ENCODE results near the gene TMEM259.

TMEM259 gene

DNA sequence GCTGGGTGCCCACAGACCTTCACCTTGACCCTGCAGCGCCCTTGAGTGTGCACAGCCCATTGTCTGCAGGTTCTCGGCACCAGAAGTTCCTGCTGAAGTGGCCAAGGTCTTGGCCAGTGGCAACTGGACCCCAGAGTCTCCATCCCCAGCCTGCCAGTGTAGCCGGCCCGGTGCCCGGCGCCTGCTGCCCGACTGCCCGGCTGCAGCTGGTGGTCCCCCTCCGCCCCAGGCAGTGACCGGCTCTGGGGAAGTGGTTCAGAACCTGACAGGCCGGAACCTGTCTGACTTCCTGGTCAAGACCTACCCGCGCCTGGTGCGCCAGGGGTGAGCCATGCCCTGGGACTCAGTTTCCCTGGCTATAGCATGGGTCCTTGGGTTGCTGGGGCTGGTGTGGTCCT is 34.1 kb upstream of the TMEM259 start:
- DNase-seq, result no peak

DNA sequence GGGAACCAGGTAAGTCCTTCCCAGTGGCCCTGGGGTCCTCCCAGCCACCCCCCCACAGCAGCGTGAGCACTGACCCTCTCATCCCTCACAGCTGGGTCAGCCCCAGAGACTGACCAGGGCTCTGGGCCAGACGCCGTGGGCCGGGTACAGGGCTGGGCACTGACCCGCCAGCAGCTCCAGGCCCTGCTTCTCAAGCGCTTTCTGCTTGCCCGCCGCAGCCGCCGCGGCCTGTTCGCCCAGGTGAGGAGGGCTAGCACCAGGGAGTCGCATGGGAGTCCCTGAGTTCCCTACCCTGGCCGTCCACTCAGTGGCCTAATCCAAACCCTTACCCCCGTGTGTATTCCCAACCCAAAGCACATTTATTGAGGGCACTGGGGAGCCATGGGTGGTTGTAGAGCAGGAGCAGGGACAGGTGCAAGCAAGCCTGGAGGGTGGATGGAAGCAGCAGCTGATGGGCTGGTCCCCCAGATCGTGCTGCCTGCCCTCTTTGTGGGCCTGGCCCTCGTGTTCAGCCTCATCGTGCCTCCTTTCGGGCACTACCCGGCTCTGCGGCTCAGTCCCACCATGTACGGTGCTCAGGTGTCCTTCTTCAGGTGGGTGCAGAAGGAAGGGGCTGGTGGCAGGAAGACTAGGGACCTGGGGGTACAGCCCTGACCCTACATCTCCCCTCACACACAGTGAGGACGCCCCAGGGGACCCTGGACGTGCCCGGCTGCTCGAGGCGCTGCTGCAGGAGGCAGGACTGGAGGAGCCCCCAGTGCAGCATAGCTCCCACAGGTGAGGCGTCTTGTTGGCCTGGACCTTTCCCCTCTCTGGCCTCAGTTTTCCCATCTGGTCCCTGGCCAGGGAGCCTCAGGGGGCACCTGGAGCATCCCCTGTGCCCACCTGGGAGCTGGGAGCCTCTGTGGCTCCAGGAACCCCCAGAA is 33.4 kb upstream of the TMEM259 start:
- DNase-seq, result no peak

DNA sequence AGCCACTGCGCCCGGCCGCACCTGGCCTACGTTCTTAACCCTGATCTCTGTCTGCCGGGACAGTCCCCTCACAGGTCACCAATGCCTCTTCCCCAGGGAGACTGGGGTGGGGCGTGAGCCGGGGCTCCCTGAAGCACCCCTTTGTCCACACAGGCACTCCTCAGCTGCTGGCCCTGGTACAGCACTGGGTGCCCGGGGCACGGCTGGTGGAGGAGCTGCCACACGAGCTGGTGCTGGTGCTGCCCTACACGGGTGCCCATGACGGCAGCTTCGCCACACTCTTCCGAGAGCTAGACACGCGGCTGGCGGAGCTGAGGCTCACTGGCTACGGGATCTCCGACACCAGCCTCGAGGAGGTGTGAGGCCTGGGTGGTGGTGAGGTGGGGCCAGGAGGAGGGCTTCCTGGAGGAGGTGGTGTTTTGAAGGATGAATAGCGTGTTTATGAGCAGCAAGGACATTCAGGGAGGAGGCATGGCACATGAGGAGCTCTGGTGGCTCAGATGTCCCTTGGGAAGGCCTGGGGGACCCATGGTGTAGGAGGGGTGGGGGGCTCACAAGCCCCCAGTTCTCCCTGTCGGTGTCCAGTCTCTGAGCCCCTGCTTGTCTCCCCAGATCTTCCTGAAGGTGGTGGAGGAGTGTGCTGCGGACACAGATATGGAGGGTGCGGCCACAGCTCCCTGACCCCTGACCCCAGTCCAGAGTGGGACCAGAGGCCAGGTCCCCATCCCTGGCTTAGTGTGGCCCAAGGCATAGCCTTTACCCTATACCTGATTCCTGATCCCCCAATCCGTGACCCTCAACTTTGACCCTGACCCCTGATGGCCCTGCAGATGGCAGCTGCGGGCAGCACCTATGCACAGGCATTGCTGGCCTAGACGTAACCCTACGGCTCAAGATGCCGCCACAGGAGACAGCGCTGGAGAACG is 32.5 kb upstream of the TMEM259 start:
- no peak for DNase-seq

DNA sequence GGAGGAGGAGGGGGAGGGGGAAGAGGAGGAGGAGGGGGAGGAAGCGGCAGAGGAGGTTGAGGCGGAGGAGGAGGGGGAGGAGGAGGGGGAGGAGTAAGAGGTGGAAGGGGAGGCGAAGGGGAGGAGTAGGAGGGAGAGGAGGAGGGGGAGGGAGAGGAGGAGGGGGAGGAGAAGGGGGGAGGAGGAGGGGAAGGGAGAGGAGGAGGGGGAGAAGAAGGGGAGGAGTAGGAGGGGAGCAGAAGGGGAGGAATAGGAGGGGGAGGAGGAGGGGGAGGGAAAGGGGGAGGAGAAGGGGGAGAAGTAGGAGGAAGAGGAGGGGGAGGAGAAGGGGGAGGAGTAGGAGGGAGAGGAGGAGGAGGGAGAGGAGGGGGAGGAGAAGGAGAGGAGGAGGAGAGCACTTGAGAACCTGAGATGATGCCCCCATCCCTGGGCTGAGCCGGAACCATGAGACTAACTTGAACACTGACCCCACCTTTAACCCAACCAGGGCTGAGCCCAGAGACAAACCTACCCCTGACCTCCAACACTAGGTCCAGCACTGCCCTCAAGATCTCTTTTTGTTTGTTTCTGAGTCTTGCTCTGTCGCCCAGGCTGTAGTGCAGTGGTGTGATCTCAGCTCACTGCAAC is 31.5 kb upstream of the TMEM259 start:
- DNase-seq, result no peak

DNA sequence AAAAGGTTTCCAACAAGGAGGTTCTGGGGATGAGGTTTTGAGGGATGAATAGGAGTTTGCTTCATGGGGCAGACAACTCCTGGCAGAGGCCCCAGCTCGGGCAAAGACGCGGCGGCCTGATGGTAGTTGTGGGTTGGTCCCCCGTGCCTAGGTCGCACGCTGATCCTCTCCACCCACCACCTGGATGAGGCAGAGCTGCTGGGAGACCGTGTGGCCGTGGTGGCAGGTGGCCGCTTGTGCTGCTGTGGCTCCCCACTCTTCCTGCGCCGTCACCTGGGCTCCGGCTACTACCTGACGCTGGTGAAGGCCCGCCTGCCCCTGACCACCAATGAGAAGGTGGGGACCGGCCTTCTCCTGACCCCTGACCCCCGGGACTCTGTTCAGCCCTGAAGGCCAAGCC is 30.9 kb upstream of the TMEM259 start:
- no peak for DNase-seq

DNA sequence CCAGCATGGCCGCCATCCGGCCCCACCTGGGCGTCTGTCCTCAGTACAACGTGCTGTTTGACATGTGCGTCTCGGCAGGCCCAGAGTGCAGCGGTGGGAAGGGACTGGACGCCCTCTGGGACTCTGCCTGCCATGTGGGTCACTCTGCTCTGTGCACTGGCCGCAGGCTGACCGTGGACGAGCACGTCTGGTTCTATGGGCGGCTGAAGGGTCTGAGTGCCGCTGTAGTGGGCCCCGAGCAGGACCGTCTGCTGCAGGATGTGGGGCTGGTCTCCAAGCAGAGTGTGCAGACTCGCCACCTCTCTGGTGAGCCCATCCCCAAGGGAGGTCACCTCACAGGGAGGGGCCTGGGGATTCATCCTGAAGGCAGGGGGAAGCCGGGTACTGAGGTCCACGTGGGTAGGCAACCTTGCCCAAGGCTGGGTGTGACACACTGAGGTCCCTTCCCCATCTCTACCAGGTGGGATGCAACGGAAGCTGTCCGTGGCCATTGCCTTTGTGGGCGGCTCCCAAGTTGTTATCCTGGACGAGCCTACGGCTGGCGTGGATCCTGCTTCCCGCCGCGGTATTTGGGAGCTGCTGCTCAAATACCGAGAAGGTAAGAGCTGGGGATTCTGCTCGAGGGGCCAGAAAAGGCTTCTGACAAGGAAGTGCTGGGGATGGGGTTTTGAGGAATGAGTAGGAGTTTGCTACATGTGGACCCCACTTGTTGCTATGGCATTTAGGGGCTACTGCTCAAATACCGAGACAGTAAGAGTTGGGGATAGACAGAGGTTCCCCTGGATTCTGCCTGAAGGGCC is 30.3 kb upstream of the TMEM259 start:
- DNase-seq, result no peak

DNA sequence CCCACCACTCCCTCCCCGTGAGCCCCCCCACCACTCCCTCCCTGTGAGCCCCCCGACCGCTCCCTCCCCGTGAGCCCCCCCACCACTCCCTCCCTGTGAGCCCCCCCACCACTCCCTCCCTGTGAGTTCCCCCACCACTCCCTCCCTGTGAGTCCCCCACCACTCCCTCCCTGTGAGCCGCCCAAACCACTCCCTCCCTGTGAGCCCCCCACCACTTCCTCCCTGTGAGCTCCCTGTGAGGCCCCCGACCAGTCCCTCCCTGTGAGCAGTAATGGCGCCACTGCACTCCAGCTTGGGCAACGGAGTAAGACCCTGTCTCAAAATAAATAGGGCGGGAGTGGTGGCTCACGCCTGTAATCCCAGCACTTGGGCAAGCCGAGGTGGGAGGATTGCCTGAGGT is 28.9 kb upstream of the TMEM259 start:
- no peak for DNase-seq

DNA sequence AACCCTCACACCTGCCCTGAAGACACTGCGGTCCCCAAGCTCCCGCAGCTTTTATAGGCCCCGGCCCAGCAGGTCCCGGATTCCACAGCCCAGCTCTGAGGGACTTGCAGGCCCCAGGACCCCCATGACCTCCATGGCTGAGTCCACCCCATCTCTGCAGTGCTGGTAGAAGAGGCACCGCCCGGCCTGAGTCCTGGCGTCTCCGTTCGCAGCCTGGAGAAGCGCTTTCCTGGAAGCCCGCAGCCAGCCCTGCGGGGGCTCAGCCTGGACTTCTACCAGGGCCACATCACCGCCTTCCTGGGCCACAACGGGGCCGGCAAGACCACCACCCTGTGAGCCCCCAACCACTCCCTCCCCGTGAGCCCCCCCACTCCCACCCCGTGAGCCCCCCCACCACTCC is 28.2 kb upstream of the TMEM259 start:
- no peak for DNase-seq

DNA sequence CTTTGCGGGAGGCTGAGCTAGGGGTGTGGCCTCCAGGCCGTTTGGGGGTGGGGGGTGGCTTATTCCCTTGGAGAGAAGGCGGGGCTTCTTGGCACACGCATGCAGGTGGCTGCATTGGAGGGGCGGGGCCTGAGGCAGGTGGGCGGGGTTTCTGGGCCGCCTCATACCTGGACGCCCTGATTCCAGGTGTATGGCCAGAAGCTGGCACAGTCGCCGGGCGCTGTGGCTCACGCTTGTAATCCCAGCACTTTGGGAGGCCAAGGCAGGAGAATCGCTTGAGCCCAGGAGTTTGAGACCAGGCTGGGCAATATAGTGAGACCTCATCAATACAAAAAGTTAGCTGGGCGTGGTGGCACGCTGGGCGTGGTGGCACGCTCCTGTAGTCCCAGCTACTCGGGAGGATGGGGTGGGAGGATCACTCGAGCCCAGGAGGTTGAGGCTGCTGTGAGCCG is 26.8 kb upstream of the TMEM259 start:
- no peak for DNase-seq

DNA sequence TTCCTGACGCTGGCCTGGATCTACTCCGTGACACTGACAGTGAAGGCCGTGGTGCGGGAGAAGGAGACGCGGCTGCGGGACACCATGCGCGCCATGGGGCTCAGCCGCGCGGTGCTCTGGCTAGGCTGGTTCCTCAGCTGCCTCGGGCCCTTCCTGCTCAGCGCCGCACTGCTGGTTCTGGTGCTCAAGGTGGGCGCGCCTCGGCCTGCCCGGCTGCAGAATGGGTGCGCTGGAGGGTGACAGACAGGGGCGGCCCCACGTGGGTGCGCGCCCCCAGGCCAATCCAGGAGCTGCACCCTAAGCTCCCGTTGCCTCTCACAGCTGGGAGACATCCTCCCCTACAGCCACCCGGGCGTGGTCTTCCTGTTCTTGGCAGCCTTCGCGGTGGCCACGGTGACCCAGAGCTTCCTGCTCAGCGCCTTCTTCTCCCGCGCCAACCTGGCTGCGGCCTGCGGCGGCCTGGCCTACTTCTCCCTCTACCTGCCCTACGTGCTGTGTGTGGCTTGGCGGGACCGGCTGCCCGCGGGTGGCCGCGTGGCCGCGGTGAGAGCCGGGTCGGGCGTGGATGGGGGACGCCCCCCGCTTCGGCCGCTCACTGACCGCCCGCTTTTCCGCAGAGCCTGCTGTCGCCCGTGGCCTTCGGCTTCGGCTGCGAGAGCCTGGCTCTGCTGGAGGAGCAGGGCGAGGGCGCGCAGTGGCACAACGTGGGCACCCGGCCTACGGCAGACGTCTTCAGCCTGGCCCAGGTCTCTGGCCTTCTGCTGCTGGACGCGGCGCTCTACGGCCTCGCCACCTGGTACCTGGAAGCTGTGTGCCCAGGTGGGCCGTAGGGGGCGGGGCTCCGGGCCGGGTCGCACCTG is 26.1 kb upstream of the TMEM259 start:
- no peak for DNase-seq

DNA sequence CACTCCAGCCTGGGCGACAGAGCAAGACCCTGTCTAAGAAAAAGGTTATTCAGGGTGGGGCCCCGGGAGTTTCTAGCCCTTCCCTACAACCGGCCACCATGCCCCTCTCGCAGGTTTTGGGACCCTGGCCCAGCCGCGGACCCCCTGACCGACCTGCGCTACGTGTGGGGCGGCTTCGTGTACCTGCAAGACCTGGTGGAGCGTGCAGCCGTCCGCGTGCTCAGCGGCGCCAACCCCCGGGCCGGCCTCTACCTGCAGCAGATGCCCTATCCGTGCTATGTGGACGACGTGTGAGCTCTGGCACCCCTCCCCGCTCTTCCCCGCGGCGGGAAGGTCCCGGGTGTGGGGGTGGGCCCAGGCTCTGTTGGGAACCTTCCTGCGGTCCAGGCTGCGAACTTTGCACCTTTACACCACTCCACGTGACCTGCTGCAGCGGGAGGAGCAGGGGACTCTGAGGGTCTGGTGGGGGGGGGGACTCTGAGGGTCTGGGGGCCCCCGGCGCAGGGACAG is 25.2 kb upstream of the TMEM259 start:
- no peak for DNase-seq

DNA sequence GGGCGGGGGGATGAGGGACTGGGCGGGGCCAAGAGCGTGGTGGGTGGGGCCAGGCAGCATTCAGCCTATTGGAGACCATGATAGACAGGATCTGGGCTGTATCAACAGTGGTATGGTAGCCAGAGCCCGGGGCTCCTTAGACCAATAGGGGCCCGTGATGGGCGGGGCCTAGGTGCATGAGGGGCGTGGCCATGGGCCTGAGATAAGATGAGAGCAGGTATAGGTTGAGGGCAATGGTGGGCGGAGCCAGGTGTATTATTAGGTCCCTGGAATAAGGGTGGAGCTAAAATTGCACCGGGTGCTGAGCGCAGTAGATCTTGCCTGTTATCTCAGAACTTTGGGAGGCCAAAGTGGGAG is 24.3 kb upstream of the TMEM259 start:
- DNase-seq, result peak; percentile 54

DNA sequence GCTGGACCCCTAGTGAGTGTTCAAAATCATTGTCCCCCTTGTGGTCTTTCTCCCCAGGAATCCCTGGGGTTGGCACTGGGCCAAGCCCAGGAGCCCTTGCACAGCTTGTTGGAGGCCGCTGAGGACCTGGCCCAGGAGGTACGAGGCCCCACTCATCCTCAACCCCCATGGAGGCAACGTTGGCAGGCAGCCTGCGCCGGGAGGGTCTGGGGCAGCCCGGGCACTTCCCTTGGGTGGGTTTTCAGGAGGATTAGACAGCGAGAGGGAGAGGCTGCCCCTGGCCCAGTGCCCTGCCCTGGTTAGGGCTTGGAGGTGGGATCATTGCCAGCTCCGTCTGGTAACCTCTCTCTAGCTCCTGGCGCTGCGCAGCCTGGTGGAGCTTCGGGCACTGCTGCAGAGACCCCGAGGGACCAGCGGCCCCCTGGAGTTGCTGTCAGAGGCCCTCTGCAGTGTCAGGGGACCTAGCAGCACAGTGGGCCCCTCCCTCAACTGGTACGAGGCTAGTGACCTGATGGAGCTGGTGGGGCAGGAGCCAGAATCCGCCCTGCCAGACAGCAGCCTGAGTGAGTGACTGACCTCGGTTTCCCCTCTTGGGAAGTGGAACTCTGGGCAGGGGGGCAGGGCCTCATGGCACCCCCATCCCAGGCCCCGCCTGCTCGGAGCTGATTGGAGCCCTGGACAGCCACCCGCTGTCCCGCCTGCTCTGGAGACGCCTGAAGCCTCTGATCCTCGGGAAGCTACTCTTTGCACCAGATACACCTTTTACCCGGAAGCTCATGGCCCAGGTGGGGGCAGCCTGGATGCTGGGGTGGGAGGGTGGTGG is 22.0 kb upstream of the TMEM259 start:
- DNase-seq, result no peak

DNA sequence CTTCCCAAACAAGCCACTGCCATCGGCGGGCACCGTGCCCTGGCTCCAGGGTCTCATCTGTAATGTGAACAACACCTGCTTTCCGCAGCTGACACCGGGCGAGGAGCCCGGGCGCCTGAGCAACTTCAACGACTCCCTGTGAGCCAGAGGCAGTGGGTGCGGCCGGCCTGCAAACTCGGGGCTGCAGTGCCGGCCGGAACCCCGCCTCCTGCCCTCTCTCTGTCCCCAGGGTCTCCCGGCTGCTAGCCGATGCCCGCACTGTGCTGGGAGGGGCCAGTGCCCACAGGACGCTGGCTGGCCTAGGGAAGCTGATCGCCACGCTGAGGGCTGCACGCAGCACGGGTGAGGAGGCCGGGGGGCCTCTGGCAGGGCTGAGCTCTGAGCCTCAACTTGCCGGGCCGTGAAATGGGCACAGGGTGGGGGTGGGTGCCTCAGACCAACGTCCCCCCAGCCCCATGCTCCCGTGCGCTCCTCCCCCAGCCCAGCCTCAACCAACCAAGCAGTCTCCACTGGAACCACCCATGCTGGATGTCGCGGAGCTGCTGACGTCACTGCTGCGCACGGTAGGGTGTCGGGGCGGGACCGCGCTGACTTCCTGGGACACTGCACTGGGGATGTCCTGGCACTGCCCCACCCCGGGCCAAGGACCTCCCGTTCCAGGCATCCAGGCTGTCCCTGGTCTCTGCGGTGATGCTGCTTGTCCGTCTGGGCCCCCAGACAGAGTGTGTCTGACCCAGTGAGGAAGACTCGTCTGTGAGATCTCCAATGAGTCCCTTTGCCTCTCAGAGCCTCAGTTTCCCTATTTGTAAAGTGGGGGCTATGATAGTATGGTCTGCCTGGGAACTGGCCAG is 21.1 kb upstream of the TMEM259 start:
- DNase-seq, result no peak

DNA sequence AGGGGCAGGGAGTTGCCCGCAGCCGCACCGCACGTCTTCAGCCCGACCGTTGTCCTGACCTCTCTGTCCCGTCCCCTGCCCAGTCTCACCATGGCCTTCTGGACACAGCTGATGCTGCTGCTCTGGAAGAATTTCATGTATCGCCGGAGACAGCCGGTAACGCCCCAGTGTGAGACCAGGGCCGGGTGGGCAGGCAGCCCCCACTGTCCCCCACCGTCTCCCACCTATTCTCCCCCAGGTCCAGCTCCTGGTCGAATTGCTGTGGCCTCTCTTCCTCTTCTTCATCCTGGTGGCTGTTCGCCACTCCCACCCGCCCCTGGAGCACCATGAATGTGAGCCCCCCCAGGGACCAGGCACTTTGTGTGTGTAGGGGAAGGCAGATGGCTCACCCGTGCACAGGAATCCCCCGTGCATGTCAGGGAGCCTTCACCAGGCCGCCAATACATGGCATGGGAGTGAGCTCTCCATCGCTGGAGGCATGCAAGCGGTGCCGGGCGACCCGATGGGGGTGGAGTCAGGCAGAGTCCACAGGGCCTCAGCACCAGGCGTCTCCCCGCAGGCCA is 20.4 kb upstream of the TMEM259 start:
- no peak for DNase-seq

DNA sequence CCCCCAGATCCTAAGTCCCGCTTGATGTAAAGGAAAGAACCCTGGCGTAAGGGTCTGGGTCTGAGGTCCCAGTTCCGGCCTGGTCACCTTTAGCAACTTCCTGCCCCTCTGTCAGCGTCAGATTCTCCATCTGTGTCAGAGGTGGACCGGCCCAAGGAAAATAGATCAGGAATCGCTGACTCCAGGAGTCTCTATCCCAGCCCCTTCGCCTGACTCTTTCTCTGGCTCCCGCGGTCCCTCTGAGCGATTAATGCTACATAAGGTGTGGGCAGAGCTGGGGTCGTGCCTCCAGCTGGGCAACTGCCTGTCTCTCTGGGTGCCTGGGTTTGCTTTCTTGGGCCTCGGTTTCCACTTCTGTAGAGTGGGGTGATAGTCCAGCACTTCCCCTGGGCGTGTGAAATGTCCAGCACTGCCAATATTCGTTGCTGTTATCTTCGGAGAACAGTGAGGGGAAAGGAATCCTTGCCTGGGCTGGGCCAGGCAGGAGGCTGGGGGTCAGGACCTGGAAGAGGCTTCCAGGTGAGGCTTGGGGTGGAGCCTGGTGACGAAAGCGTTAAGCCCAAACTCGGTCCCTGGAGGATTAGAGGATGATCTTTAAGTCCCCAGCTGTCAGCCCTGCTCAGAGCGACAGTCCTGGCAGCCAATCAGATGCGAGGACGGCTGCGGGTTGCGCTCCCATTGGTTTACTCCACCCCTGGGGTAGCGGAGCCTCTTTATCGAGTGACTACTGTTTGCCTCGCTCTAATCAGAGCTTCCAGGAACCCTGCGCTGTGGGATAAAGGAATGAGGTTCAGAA is 19.8 kb upstream of the TMEM259 start:
- DNase-seq, result peak; percentile 91

DNA sequence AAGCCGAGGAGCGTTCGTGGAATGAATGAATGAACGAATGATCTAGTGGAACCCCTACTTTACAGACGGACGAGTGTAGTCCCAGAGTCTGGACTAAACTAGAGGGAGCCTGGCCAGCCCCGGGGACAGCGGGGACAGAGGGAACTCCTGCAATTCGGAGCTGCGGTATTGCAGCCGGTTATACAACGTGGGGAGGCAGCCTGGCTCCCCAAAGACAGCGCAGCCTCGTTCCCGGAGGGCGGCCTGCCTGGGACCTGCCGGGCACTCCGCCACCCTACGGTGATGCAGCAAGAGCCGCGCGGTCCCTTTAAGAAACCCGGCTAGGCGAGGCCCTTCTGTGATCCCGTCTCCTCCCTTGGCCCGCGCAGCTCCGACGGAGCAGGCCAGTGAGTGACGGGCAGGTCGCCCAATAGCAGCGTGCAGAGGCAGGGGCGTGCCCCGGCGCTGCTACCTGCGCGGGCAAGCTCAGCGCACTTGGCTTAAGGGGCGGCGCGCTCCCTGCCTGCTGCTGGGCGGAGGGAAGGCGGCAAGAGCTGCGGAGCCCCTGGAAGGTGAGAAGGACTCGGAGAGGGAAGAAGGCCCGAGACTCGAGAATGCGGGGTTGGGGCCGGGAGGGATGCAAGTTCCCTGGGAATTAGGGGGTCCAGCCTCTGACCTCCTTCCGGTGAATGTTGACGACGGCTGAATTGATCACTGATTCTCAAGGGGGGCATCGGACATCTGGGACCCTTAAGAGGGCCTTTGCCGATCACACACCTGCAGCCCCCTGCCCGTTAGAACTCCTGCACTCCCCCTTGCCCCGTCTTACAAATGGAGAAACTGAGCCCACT is 18.9 kb upstream of the TMEM259 start, which contains the start of gene ABCA7:
ABCA7 (plus strand) TSS at position 462 of the 830 bp plus-strand sequence. CDS start 1,255 bp downstream, outside the sequence.
- DNase-seq, result peak; percentile 97

Data from stimulated activated naive CD4-positive, alpha-beta T cell treated with Interleukin-2 at 50 U/mL for 16 hours (primary cell).